Stomach (tissue), 9 donors: ENCODE results near the gene SYNCRIP. TPM values are rescaled to one million over a fixed set of nuclear protein-coding genes. Genes with fewer than 3 reads are reported as not detected.
"Not testable (repeated sequence)": the region's sequence is repeated elsewhere in the genome, so short reads cannot be mapped to it uniquely, and the experiment has no call there.

Experiments used
- DNase-seq, 2 donors: peaks; one replicate each; pipeline versions ENCODE4 v3.0.0 to v3.0.0-alpha.2; 2013 to 2019
- H3K27ac ChIP-seq, 5 donors: fragments of 200-600 bp in 4 of 5; sonication (generic) in 4 of 5; one replicate each; pipeline ENCODE4 v1.5.1; 2013 to 2019; ENCODE audit warnings: mild to moderate bottlenecking in 1 of 5, moderate library complexity in 1 of 5
- H3K27me3 ChIP-seq, 3 donors: fragments of 200-600 bp; sonication (generic); one replicate each; pipeline ENCODE4 v1.5.1; 2017 to 2019; ENCODE audit warnings: mixed run types in 1 of 3
- H3K36me3 ChIP-seq, 4 donors: fragments of 200-600 bp; sonication (generic); 1 replicate in 3 of 4; 2 replicates in 1 of 4; pipeline ENCODE4 v1.5.1; 2016 to 2019
- H3K4me1 ChIP-seq, 4 donors: fragments of 200-600 bp; sonication (generic); one replicate each; pipeline ENCODE4 v1.5.1; 2016 to 2019
- H3K4me3 ChIP-seq, 4 donors: fragments of 200-600 bp; sonication (generic) in 3 of 4; one replicate each; pipeline ENCODE4 v1.5.1; 2016 to 2019; ENCODE audit warnings: mild to moderate bottlenecking in 1 of 4
- H3K9me3 ChIP-seq, 4 donors: fragments of 200-600 bp; sonication (generic); one replicate each; pipeline ENCODE4 v1.5.1; 2016 to 2019
- CTCF ChIP-seq, 7 experiments: fragments of 450-650 bp in 4 of 7; fragments of 200-600 bp in 3 of 7; sonication (generic) in 3 of 7; IDR thresholded peaks; one replicate each; pipeline ENCODE4 v1.5.1; 2016 to 2019; ENCODE audit warnings: antibody characterized with exemption in 7 of 7, control low read depth in 2 of 7, mild to moderate bottlenecking in 1 of 7
- EP300 ChIP-seq: sonication (generic); formaldehyde crosslinking; IDR thresholded peaks from one replicate; pipeline ENCODE4 v1.6.1; 2017; ENCODE audit warnings: antibody characterized with exemption
- POLR2A ChIP-seq, 4 donors: fragments of 450-650 bp; IDR thresholded peaks; one replicate each; pipeline ENCODE4 v1.6.1; 2016; ENCODE audit warnings: antibody characterized with exemption in 4 of 4, control low read depth in 2 of 4, mild to moderate bottlenecking in 1 of 4, moderate library complexity in 1 of 4
- POLR2AphosphoS5 ChIP-seq, 3 donors: sonication (generic); formaldehyde crosslinking; IDR thresholded peaks; one replicate each; pipeline ENCODE4 v1.6.1; 2016; ENCODE audit warnings: antibody characterized with exemption in 3 of 3
- WGBS, 5 donors: extraction: QIAGEN DNeasy Blood & Tissue Kit in 3 of 5; methylation state at CpG; one replicate each; pipeline versions ENCODE4 v1.1.5 to v1.1.7; 2013 to 2018; 5-methylcytosine and 5-hydroxymethylcytosine counted together
- intact Hi-C: fragments of 100-400 bp; cut with DNase I; formaldehyde crosslinking; loops from one replicate; pipeline ENCODE4 v1.15.1; 2023; ENCODE audit warnings: low total_unique reads
- polyA plus RNA-seq, 3 donors: library from polyadenylated mRNA; stranded (reverse); fragments of 200-250 nt; gene quantifications; one replicate each; pipeline ENCODE4 v1.2.3, GENCODE V29; 2013
- total RNA-seq, 5 donors: library from RNA; depleted of rRNA; stranded (reverse); fragments of >200 nt; gene quantifications; one replicate each; pipeline versions ENCODE4 v1.1.0 to v1.2.3, GENCODE V29; 2014 to 2016
- donor health status: healthy with polysubstance abuse.
- donor health status: Bipolar disorder and iron deficiency.
- donor health status: healthy.

SYNCRIP gene
- total and polyA plus RNA-seq, 8 donors = 26.0 to 180 (median 39.3) TPM

DNA sequence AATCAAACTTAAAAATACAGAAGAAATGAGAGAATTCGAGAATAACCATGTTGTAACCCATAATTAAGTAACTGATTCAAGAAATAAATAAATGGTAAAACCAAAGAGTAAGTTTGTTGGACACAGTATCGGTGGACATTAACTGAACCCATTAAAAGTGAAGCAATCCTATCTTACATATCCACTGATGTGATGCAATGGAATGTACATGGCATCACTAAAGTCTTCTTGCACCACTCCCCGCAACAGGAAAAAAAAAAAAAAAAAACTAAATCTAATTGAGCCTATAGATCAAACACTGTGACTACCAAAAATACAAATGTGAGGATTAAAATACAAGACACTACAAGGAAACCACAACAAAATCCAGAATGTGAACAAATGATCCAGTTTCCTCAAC, 56.9 kb downstream of the SYNCRIP start:
- no peak overlapping the region for H3K27ac ChIP-seq
- H3K4me1 ChIP-seq = peaks cover 0 to 15% (median 6%) of the 10 kb centered on the region in 4 donors
- TF ChIP-seq POLR2A (IDR thresholded peaks at IDR 0.05) (no peak), CTCF (IDR thresholded peaks at IDR 0.05) (no peak), POLR2AphosphoS5 (IDR thresholded peaks at IDR 0.05) (no peak), EP300 (no peak)
- DNase-seq = no peak
- no peaks in the 10 kb centered on the region for H3K27me3 ChIP-seq
- intact Hi-C loops = no loop called here
- peaks cover 0 to 23% (median 3%) of the 10 kb centered on the region in 4 donors for H3K9me3 ChIP-seq
- peaks cover 0 to 6% (median 0%) of the 10 kb centered on the region in 4 donors for H3K36me3 ChIP-seq
- WGBS, 5 donors = 86 to 97% (median 94%) methylated on average over 3 of the region's 3 CpGs
- H3K4me3 ChIP-seq = no peak overlapping the region

DNA sequence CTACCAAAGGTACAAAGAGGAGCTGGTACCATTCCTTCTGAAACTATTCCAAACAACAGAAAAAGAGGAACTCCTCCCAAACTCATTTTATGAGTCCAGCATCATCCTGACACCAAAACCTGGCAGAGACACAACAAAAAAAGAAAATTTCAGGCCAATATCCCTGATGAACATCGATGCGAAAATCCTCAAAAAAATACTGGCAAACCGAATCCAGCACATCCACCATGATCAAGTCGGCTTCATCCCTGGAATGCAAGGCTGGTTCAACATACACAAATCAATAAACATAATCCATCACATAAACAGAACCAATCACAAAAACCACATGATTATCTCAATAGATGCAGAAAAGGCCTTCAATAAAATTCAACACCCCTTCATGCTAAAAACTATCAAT, 59.9 kb downstream of the SYNCRIP start:
- Histone ChIP-seq H3K36me3 (peaks cover 0 to 11% (median 0%) of the 10 kb centered on the region in 4 donors), H3K4me1 (peaks cover 9 to 41% (median 27%) of the 10 kb centered on the region in 4 donors), H3K9me3 (peaks cover 0 to 23% (median 3%) of the 10 kb centered on the region in 4 donors)
- H3K27me3 ChIP-seq, H3K4me3 ChIP-seq, intact Hi-C loops, DNase-seq, H3K27ac ChIP-seq: not testable (repeated sequence)
- 92 to 98% (median 96%) methylated on average over 4 of the region's 4 CpGs for WGBS, 5 donors

GRCh38 chr6:85581572-85581971, 61.1 kb downstream of the SYNCRIP start:
- Histone ChIP-seq H3K27ac (peak overlapping the region in 2 of 5 donors; percentile 64 to 69), H3K27me3 (no peaks in the 10 kb centered on the region), H3K9me3 (peaks cover 0 to 23% (median 3%) of the 10 kb centered on the region in 4 donors), H3K4me3 (no peak overlapping the region), H3K4me1 (peaks cover 9 to 51% (median 34%) of the 10 kb centered on the region in 4 donors), H3K36me3 (peaks cover 0 to 7% (median 0%) of the 10 kb centered on the region in 4 donors)
- intact Hi-C loops = no loop called here
- DNase-seq = no peak
- no peak for TF ChIP-seq CTCF (IDR thresholded peaks at IDR 0.05)
- TF ChIP-seq POLR2AphosphoS5 (IDR thresholded peaks at IDR 0.05) = no peak

GRCh38 chr6:85580878-85581267, 61.8 kb downstream of the SYNCRIP start:
- peaks cover 0 to 23% (median 3%) of the 10 kb centered on the region in 4 donors for H3K9me3 ChIP-seq

More at GRCh38 chr6:85580878-85581267, 61.8 kb downstream of the SYNCRIP start:
- Histone ChIP-seq H3K4me3 (no peak overlapping the region), H3K27me3 (no peaks in the 10 kb centered on the region), H3K36me3 (peaks cover 0 to 7% (median 0%) of the 10 kb centered on the region in 4 donors), H3K4me1 (peaks cover 9 to 58% (median 40%) of the 10 kb centered on the region in 4 donors), H3K27ac (peak overlapping the region; percentile 42 to 76 (median 64))
- WGBS, 5 donors = 38 to 79% (median 68%) methylated on average over 1 of the region's 1 CpG
- peak in 1 of 2 donors; percentile 45 for DNase-seq
- intact Hi-C loops = no loop called here
- TF ChIP-seq POLR2A (IDR thresholded peaks at IDR 0.05) (no peak), CTCF (IDR thresholded peaks at IDR 0.05) (no peak), POLR2AphosphoS5 (IDR thresholded peaks at IDR 0.05) (peak in 1 of 3 donors; percentile 2)
